Fibroblast of skin of abdomen (primary cell): ENCODE data around the gene EVX1.

Source experiments
- DNase-seq: peaks from one replicate; pipeline ENCODE4 v3.0.0-alpha.2; 2013

The EVX1 gene

DNA sequence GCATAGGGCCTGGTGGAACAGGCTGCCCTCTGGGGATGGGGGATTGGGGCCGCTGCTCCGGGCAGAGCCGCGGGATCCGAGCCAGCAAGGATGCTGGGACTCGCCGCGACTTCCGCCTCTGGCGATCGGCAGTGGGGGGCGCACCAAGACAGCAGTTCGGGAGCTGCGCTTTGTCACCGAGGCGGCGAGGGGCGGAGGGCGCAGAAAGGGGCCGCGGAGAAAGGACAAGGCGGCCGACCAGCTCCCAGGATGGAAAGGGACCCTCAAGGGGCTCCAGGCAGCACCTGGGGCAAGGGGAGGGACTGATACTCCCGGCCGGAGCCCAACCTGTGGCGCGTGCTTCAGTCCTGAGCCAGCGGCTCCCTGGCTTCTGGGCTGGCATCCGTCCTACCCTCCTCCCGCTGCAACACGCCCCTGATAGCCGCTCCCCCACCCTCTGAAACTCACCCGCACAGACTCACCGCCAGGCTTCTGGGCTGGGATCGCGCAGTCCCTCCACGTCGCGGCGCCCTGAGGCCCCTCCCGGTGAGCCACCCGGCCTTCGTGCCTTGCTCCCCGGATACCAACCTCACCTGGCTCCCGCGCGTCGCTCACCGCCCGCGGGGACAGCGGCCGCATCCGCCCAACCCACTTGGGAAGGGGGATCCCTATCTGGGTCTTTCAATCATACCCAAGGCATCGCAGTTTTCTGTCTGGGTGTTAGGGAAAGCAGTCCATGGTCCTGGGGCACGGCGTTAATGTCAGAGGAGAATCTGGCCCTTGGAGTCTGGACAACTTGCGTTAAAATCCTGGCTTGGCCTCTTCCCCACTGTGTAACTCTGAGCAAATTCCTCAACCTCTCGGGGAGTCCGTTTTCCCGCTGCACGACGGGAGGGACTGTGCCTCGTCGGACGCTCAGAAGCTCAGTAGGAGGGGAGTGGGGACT is 7.0 kb upstream of the EVX1 start:
- peak; percentile 12 for DNase-seq

DNA sequence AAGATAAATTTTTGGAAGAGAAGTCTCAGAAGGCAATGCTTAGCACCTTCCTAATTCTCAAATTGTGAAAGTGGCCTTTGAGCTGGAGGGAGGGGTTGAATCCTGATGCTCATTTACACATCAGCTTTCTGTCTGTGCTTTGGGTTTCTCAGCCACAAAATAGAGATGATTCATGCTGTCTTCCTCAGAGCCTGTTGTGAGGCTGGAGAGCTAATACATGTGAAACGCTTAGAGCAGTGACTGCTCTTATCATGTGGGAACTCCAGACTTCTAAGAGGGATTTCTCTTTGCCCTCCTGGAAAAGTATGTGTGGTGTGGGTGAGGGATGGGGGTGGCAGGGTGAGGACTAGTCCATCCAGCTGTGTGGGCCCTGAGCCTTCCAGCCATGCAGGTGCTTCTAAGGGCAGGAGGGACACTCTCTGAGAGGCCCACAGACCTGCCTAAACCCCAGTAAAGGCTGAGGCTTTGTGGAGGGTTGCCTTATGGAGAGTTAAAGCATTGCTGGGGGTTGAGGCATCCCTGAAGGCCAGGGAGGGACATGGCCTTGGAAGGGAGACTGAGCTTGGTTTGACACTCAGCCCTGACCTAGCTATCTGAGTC is 4.8 kb upstream of the EVX1 start:
- DNase-seq: peak; percentile 37

DNA sequence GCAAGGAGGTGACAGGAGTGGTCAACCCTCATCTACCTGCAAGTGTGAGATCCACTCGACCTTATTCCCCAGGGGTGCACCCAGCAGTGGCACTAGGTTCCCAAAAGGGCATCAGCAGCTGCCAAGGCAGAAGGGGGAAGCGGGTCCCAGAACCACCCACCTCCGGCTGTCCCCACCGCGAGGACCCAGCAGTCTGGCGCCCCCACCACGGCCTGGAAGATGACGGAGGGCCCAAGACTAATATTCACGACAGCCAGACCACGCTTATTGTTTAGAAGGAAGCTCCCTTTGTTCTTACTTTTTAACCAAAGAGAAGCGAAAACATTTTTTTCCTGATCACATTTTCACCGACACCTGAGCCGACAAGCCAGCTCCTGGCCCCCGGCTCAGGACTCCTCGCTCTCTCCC is 3.6 kb upstream of the EVX1 start:
- DNase-seq: no peak

DNA sequence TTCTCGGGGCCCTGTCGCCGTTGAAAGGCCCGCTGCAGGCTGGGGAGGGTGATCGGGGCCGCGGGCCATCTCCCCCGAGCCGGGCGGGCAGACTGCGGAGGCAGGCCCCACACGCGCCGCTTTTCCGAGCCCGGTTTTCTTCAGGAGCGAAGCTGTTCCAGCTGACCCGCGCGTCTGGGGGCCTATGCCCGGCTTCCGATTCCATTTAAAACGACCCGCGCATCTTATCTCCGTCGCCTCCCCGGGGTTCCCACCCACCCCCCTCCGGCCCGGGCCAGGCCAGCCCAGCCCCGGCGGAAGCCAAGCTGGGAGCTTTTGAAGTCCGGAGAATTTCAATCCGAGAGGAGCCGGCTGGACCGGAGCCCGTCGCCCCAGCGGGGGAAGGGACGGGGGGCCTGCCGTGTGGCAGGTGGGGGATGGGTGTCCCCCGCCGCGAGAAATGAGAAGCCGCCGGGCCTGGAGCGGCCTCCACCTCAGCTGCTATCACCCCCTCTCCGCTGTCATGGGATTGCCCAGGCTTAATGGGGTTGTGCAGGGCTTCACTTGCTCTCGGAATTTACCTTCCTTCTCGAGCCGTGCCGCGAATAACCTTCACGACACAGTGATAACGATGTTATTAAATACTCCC is 3.1 kb upstream of the EVX1 start:
- DNase-seq: no peak

GRCh38 chr7:27240015-27240731 is 2.4 kb upstream of the EVX1 start:
- no peak for DNase-seq

- DNase-seq: no peak
Measured at GRCh38 chr7:27241189-27242056, 1.2 kb upstream of the EVX1 start.

DNA sequence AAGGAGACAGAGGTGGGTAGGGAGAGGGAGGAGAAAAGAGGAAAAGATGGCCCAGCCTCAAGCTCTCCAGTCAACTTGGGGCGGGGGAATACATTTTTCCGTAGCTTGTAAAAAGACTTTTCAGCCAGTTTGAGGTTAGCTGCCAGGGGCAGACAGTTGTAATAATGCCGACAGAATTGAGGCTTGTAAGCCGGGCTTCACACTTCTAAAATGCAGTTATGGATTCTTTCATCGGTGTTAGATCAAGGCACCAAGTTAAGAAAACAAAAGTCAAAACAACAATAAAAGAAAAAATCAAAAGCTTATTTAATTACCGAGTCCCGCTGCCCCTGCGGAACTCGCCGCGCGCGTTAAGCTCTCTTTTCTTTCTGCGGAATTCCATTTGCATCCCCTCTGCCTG is 448 bp upstream of the EVX1 start:
- DNase-seq: no peak

DNA sequence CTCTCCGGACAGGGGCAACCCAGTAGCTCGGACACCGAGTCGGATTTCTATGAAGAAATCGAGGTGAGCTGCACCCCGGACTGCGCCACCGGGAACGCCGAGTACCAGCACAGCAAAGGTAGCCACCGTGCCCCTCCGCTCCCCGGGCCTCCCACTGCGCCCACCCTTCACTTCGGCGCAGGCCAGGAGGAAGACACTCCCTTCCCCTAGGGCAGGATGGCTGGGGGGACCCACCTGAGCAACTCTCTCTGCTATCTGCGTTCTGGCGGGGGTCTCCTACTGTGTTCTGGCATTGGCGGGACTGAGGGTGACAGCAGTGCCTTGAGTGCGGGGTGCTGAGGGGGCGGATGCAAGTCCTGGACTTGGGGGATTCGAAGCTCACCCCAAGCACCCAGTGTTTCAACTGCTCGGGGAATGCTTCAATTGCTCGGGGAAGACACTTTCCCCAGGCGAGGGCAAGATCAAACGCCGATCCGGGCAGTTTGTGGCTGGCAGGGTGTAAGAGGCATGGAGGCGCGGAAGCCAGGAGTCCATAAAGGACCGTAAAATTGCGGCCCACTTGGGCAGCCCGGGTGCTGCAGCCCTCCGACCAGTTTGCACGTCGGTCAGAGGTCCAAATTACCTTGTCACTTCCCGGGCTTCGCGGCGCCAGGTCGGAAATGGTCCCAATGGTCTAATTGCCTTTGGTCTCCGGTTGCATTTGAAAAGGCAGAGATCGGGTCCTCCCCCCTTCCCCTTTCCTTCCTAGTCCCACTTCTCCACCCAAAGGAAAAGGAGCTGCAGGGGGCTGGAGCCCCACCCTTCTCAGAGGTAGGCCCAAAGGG is 950 bp downstream of the EVX1 start:
- no peak for DNase-seq

DNA sequence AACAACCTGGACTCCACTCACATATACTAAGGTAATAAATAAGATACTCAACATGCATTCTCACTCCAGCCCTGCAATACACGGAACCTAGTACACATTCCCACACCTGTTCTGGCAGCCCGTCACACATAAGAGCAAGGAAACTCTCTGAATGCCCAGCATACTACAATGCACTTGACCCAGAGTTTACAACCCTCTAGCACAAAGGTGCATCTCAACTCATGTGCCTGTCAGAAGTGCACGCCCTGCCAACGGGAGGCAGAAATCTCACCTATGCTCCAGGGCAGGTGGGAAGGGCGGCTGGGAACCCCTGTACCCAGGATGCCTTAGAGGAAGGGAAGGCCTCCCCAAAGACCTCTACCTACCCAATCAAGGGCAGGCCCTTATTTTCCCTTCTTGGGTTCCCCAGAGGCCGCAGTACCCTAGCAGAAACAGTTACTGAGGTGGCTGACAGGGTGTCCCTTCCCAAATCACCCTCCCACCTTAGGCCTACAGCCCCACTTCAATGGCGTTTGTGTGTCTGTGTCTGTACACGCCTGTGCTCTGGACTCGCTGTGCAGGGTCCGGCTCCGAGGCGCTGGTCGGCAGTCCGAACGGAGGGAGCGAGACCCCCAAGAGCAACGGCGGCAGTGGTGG is 2.0 kb downstream of the EVX1 start:
- DNase-seq: no peak

GRCh38 chr7:27245124-27245797 is 2.7 kb downstream of the EVX1 start:
- no peak for DNase-seq

DNA sequence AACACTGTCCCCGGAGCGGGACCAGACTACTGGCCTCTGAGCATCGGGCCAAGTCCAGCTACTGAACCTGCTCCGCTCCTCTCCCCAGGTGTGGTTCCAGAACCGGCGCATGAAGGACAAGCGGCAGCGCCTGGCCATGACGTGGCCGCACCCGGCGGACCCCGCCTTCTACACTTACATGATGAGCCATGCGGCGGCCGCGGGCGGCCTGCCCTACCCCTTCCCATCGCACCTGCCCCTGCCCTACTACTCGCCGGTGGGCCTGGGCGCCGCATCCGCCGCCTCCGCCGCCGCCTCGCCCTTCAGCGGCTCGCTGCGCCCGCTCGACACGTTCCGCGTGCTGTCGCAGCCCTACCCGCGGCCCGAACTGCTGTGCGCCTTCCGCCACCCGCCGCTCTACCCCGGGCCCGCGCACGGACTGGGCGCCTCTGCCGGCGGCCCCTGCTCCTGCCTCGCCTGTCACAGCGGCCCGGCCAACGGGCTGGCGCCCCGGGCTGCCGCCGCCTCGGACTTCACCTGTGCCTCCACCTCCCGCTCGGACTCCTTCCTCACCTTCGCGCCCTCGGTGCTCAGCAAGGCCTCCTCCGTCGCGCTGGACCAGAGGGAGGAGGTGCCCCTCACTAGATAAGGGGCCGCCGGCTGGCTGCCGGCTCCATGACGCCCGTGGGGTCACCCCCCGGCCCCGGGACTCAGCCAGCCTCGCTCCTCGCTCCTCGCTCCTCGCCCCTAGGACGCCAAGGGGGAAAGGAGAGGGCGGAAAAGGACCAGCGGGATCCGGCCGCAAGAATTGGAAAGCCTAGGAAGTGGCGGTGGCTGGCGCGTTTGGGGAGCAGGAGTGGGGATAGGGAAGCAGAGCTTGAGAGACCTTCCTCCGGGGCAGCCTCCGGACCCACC is 3.4 kb downstream of the EVX1 start:
- DNase-seq: no peak

GRCh38 chr7:27247000-27247399 is 4.4 kb downstream of the EVX1 start:
- DNase-seq: no peak

DNA sequence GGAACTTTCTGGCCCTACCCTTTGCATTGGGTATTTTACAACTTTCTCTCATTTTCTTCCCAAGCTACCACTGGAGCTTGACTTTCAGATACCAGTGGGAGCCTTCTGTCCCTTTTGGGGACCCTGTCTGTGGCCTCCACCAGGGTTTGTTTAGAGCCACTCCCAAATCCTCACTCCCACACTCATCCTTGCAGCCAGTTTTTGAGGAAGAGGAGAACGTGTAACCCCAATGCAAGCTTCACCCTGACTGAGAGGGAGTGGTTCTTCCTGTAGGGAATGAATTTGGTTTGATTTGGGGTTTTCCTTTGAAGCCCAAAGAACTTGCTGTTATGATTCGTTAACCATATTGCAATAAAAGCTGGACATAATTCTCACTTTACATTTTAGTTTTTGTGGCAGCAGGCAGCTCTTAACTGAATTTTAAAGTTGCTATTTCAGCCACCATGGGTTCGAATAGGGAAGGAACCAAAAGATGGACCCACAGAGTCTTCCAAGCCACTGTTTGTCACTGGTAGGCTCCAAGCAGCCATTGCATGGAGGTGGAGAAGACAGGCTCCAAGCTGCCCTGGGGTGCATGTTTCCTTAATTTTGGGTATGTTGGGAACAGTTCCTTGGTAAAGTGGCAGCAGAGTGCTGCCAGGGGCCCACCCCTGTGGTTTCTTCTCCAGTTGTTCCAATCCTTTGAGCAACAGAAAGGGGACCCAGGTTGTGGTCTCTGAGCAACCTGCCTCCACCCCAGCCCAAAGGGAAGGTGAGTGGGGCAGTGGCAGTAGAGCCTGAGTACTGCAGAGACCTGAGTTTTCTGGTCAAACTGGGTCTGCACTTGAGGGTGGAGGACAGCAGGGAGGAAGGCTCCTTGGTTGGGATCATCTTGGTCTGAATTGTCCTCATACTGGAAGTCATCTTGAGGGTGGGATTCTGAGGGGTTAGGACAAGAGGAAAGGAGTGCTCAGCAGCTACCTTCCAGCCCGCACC is 5.1 kb downstream of the EVX1 start:
- no peak for DNase-seq

DNA sequence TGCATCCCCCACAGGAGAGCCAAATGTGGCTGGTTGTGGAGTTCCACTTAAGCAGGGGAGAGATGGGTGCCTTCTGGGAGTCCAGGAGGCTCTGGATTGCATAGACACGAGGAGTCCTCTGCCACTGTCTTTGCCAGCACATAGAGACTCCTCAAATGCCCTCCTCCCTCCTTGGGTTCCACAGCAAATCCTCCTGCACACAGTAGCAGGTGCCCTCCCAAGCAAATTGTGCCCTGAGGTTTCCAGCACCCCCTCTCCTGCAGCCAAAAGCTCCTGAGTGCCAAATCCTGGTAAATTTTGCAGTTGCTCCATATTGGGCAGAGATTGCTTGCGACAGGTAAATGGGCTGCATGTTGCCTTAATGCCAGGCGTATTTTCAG is 5.8 kb downstream of the EVX1 start:
- DNase-seq: no peak

GRCh38 chr7:27248911-27249723 is 6.5 kb downstream of the EVX1 start:
- DNase-seq: peak; percentile 40

- DNase-seq: no peak
Measured at GRCh38 chr7:27249724-27250556, 7.3 kb downstream of the EVX1 start.
